Right lobe of liver (tissue), 6 donors: ENCODE results near the gene DNAH8. TPM values are rescaled to one million over a fixed set of nuclear protein-coding genes. Genes with fewer than 3 reads are reported as not detected.
"Not testable (repeated sequence)": the region's sequence is repeated elsewhere in the genome, so short reads cannot be mapped to it uniquely, and the experiment has no call there.

Source experiments
- ATAC-seq, 4 donors: fragments of 200-7000 bp; cut with Tn5 transposase; one replicate each; pipeline ENCODE4 v1.9.1; 2020; ENCODE audit warnings: mild to moderate bottlenecking in 4 of 4, moderate library complexity in 4 of 4
- DNase-seq, 3 donors: peaks; one replicate each; pipeline ENCODE4 v3.0.0-alpha.2; 2020
- H3K27ac ChIP-seq, 3 donors: fragments of 200-600 bp; one replicate each; pipeline ENCODE4 v1.8.0; 2022
- H3K27me3 ChIP-seq, 2 donors: fragments of 200-600 bp; one replicate each; pipeline ENCODE4 v1.8.0; 2022
- H3K36me3 ChIP-seq, 4 donors: fragments of 200-600 bp; sonication (generic) in 1 of 4; one replicate each; pipeline versions ENCODE4 v1.5.1 to v1.8.0; 2017 to 2022; ENCODE audit warnings: control low read depth in 1 of 4
- H3K4me1 ChIP-seq, 4 donors: fragments of 200-600 bp; sonication (generic) in 1 of 4; one replicate each; pipeline versions ENCODE4 v1.5.1 to v1.8.0; 2017 to 2022; ENCODE audit warnings: control low read depth in 1 of 4
- H3K4me3 ChIP-seq, 3 donors: fragments of 200-600 bp; one replicate each; pipeline ENCODE4 v1.8.0; 2022
- H3K9me3 ChIP-seq, 4 donors: fragments of 200-600 bp; sonication (generic) in 1 of 4; one replicate each; pipeline versions ENCODE4 v1.5.1 to v1.8.0; 2017 to 2022; ENCODE audit warnings: control low read depth in 1 of 4
- CTCF ChIP-seq, 4 donors: fragments of 200-600 bp in 3 of 4; fragments of 450-650 bp in 1 of 4; IDR thresholded peaks; one replicate each; pipeline versions ENCODE4 v1.5.1 to v1.8.0; 2016 to 2022; ENCODE audit warnings: antibody characterized with exemption in 4 of 4, mild to moderate bottlenecking in 2 of 4
- POLR2A ChIP-seq: fragments of 450-650 bp; IDR thresholded peaks from one replicate; pipeline ENCODE4 v1.6.1; 2017; ENCODE audit warnings: antibody characterized with exemption, mild to moderate bottlenecking
- WGBS: methylation state at CpG from one replicate; pipeline ENCODE4 v1.1.6; 2018; ENCODE audit warnings: low coverage, low lambda C conversion rate; ENCODE audit not compliant: insufficient coverage; ENCODE audit errors: missing lambda C conversion rate; 5-methylcytosine and 5-hydroxymethylcytosine counted together
- intact Hi-C, 2 donors: fragments of 100-400 bp; cut with DNase I; formaldehyde crosslinking; loops; one replicate each; pipeline versions ENCODE4 v1.11.2 to v1.14.1; 2022
- total RNA-seq, 6 experiments: library from RNA; depleted of rRNA in 2 of 6; stranded (reverse); fragments of >200 nt in 2 of 6; fragmentation: NEBNext Ultra II Directional in 3 of 6; extraction: Animal tissue kit (Norgen Biotek cat#: 25700) in 3 of 6; gene quantifications; one replicate each; pipeline versions ENCODE4 v1.1.0 to v1.2.4, GENCODE V29; 2016 to 2023
- donor health status: DM: no; HTN: yes; CAD: no.
- donor health status: DM: no; HTN: no; CAD: no.
- donor health status: DM: no; HTN: no; CAD: no.
- donor health status: DM: no; HTN: yes; CAD: no.
- donor health status: DM: no; HTN: yes; CAD: no.

DNAH8 gene
- total RNA-seq, 6 experiments from 2014 or later = 0.02 TPM; not detected in 5

DNA sequence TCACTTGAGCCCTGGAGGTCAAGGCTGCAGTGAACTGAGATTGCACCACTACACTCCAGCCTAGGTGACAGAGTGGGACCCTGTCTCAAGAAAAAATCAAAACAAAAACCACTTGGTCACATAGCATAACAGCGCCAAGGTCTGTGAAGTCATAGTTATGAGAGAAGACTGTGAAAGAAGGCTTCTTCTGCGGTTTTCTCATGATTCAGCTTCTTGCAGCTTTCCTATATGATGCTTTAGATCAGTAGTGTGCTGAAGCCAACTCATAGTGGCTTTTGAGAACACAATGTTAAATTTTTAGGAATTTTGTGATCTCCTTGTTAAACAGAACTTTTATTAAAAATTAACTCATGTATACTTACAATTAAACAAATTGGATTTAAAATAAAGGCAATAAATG lies 197.3 kb downstream of the DNAH8 start:
- TF ChIP-seq POLR2A = no peak
- TF ChIP-seq CTCF (IDR thresholded peaks at IDR 0.05) = no peak
- Histone ChIP-seq H3K27me3 (no peaks in the 10 kb centered on the region), H3K4me3 (no peak overlapping the region), H3K4me1 (peaks cover 0 to 16% (median 0%) of the 10 kb centered on the region in 4 donors), H3K9me3 (no peaks in the 10 kb centered on the region), H3K27ac (no peak overlapping the region), H3K36me3 (no peaks in the 10 kb centered on the region)
- intact Hi-C loops = no loop called here
- no peak for ATAC-seq
- DNase-seq = no peak
- WGBS = 94% methylated on average over 2 of the region's 2 CpGs

DNA sequence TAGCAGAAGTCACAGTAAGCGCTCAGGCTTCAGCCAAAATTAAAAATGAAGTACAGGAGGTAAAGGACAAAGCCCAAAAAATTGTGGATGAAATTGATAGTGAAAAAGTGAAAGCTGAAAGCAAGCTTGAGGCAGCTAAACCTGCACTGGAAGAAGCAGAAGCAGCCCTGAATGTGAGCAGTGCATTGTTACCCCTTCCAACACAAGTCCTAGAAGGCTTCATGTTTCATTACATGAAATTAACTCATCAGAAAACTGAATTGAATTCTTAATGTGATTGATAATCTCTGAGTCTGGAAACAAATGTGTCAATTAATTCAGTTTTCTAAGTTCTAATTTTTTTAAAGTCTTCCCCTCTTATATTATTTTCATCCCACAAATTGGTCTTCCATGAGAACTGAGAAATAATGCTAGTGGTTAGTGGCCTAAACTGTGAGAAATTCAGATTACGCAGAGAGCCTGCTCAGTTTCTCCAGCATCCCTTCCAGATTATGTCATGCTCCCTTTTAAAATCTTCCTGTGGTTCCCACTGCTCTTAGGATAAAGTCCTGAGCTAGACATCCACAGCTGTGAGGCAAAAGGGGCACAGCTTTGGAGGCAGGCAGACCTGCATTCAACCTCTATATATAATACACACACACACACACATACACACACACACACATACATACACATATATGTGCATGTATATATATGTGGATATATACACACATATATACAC lies 200.3 kb downstream of the DNAH8 start:
- WGBS = 88% methylated on average over 2 of the region's 2 CpGs
- ATAC-seq = no peak
- H3K36me3 ChIP-seq = no peaks in the 10 kb centered on the region
- DNase-seq = no peak
- no peaks in the 10 kb centered on the region for H3K9me3 ChIP-seq
- H3K4me3 ChIP-seq = no peak overlapping the region
- H3K27ac ChIP-seq = no peak overlapping the region
- H3K4me1 ChIP-seq = peaks cover 0 to 1% (median 0%) of the 10 kb centered on the region in 4 donors
- intact Hi-C loops = no loop called here
- no peaks in the 10 kb centered on the region for H3K27me3 ChIP-seq
- no peak for TF ChIP-seq CTCF (IDR thresholded peaks at IDR 0.05)

DNA sequence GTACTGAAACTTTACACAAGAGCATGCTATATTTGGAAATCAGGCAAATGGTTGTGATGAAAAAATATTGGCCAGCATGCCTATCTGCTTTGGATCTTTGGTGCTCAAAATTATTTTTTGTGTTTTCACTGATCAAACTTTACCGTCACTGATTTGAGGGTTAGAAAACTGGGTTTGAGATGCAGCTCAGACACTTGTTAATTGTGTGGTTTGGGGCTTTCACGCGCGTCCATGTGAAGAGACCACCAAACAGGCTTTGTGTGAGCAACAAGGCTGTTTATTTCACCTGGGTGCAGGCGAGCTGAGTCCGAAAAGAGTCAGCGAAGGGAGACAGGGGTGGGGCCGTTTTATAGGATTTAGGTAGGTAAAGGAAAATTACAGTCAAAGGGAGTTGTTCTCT lies 206.4 kb downstream of the DNAH8 start:
- DNase-seq, H3K36me3 ChIP-seq, H3K27ac ChIP-seq, H3K9me3 ChIP-seq, ATAC-seq, H3K27me3 ChIP-seq, H3K4me3 ChIP-seq, H3K4me1 ChIP-seq, intact Hi-C loops: not testable (repeated sequence)
- 81% methylated on average over 8 of the region's 8 CpGs for WGBS

GRCh38 chr6:38924791-38925509 lies 209.8 kb downstream of the DNAH8 start:
- H3K27ac ChIP-seq = no peak overlapping the region
- ATAC-seq = no peak
- H3K9me3 ChIP-seq = no peaks in the 10 kb centered on the region
- intact Hi-C loops = no loop called here
- no peak overlapping the region for H3K4me3 ChIP-seq
- TF ChIP-seq POLR2A (no peak), CTCF (IDR thresholded peaks at IDR 0.05) (no peak)
- no peaks in the 10 kb centered on the region for H3K27me3 ChIP-seq
- 80% methylated on average over 7 of the region's 7 CpGs for WGBS
- DNase-seq = no peak
- H3K36me3 ChIP-seq = no peaks in the 10 kb centered on the region
- no peaks in the 10 kb centered on the region for H3K4me1 ChIP-seq

DNA sequence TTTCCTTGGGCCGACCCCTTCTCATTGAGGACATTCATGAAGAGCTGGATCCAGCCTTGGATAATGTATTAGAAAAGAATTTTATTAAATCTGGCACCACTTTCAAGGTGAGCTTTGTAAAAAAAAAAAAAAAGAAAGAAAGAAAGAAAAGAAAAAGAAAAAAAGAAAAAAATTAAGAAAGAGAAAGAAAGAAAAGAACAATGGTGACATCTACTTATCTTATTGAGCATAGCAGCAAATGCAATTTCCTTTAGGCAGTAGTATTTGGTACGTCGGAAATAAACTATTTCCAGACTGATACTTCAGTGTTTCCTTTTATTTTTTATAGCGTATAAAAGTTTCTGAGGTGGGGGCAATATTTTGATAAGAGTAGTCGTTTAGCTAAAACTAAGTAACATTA lies 214.4 kb downstream of the DNAH8 start:
- Histone ChIP-seq H3K36me3 (no peaks in the 10 kb centered on the region), H3K4me1 (no peaks in the 10 kb centered on the region), H3K27me3 (no peaks in the 10 kb centered on the region), H3K27ac (no peak overlapping the region), H3K4me3 (no peak overlapping the region), H3K9me3 (no peaks in the 10 kb centered on the region)
- DNase-seq (no peak), ATAC-seq (no peak)
- intact Hi-C loops = no loop called here
- 57% methylated on average over 5 of the region's 5 CpGs for WGBS
- TF ChIP-seq POLR2A = no peak
- TF ChIP-seq CTCF (IDR thresholded peaks at IDR 0.05) = peak in 2 of 4 donors; percentile 5 to 9
